HUES64 (cell line): ENCODE measurements around the gene SHANK1.

Source experiments
- H3K27ac ChIP-seq: 2 replicates; pipeline ENCODE4 v1.7.0; 2013; ENCODE audit warnings: low read depth, low read length, inconsistent platforms
- H3K27me3 ChIP-seq: 2 replicates; pipeline ENCODE4 v1.6.1; 2013; ENCODE audit warnings: mild to moderate bottlenecking, low read length; ENCODE audit not compliant: insufficient read depth
- H3K36me3 ChIP-seq: 2 replicates; pipeline ENCODE4 v1.6.1; 2013; ENCODE audit warnings: mild to moderate bottlenecking, low read length; ENCODE audit not compliant: insufficient read depth
- H3K4me1 ChIP-seq: 2 replicates; pipeline ENCODE4 v1.6.1; 2013; ENCODE audit warnings: mild to moderate bottlenecking, low read length, moderate library complexity; ENCODE audit not compliant: insufficient read depth
- H3K4me3 ChIP-seq: 2 replicates; pipeline ENCODE4 v1.5.1; 2013; ENCODE audit warnings: mild to moderate bottlenecking, low read length, moderate library complexity
- H3K9ac ChIP-seq: 2 replicates; pipeline ENCODE4 v1.6.1; 2013; ENCODE audit warnings: mild to moderate bottlenecking, low read depth, low read length
- H3K9me3 ChIP-seq: 2 replicates; pipeline ENCODE4 v1.6.1; 2013; ENCODE audit warnings: low read depth, low read length; ENCODE audit not compliant: insufficient read depth
- WGBS: fragments of 150-250, 120-280 bp; methylation state at CpG from one replicate; pipeline ENCODE4 v1.1.7; 2013; ENCODE audit warnings: missing lambda C conversion rate; 5-methylcytosine and 5-hydroxymethylcytosine counted together

The SHANK1 gene

DNA sequence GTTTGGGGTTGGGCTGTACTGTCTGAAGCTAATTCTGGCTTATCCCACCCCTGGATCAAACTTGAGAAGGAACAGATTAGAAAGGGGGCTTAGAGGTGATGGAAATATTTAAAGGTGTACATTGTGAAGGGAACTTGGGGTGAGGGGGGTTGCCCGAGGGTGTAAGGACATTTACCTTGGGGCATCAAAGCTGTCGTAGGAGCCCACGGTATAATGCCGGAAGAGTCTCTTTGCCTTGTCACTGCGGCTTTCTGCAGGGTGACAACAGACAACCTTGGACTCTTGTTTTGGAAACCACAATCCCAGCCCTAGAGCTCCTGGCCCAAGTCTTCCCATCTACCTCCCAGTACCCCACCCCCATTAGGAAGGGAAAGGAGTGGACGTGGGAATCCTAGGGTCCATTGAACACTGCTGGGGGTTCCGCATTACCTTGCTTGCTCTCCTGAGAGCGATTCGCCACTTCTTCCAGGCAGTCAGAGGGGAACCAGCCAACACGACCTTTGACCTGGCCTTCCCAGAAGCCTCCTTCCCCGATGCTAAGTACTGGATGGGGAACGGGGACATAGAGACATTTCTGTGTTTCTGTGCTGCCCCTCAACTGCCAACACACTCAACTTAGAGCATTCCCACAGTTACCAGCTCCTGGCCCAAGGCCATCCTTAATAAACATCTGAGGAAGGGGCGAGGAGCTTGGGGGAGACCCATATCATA, 22.0 kb downstream of the SHANK1 start:
- H3K36me3 ChIP-seq = no peaks in the 10 kb centered on the region
- H3K9ac ChIP-seq = no peak overlapping the region
- 81% methylated on average over 13 of the region's 13 CpGs for WGBS
- no peak overlapping the region for H3K27ac ChIP-seq
- H3K27me3 ChIP-seq = peaks cover 63% of the 10 kb centered on the region
- H3K4me3 ChIP-seq = no peak overlapping the region
- no peaks in the 10 kb centered on the region for H3K4me1 ChIP-seq
- H3K9me3 ChIP-seq = peaks cover 18% of the 10 kb centered on the region; the same call in 1 of the 2 replicates

DNA sequence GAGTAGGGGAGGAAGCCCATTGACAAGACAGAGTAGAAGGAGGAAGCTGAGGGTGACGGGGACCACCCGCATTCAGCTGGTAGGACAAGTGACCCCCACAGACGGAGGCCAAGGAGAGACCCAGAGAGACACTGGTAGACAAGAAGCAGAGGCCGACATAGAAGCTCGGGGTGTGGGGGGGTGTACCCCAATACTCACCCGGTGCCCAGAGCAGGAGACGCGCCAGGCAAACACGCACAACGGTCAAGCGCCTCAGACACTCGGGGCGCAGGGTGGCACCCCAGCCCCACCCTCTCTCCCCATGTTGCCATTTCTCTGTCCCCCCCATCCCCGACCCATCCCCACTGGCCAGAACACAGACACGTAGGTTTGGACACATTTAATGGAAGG, 23.5 kb downstream of the SHANK1 start:
- peaks cover 75% of the 10 kb centered on the region for H3K27me3 ChIP-seq

DNA sequence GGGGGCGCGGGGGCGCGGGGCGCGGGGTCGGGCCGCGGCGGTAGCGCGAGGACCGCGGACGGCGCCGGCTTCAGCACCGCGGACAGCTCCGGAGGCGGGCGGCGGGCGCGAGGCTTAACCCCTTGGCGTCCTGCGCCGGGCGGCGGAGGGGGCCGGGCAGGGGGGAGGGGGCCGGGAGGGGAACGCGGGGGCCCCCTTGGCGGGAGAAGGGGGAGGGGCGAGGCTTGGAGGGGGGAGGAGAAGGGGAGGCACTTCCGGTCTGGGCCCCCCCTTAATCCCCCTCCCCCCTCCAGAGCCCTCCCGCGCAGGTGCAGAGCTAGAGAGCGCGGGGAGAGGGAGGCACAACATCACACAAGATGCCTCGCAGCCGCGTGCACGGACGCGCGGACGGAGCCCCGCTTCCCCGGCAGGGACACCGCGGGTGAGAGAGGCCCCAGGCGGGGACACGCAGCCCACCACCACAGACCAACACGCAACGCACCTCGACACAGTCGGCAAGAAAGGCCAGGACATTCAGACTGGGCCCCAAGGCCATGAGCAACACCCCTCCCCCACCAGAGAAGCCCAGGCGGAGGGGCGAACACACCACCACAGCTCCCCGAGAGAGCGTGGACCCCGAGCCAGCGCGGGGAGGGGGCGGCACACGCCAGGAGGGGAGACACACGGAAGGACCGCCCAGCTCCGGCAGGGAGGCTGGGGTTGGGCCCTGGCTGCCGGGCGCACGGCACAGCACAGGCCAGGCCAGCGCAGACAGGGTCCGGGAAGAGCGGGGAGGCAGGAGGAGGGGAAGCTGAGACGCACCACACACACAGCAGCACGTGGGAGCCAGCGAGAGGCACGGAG, 24.1 kb downstream of the SHANK1 start:
- peak overlapping the region; percentile 48 for H3K4me3 ChIP-seq
- no peaks in the 10 kb centered on the region for H3K36me3 ChIP-seq
- H3K4me1 ChIP-seq = no peaks in the 10 kb centered on the region
- H3K27ac ChIP-seq = no peak overlapping the region
- peaks cover 25% of the 10 kb centered on the region for H3K9me3 ChIP-seq
- WGBS = 57% methylated on average over 56 of the region's 81 CpGs
- H3K9ac ChIP-seq = no peak overlapping the region
- peaks cover 80% of the 10 kb centered on the region for H3K27me3 ChIP-seq

More for the DNA sequence above, 23.5 kb downstream of the SHANK1 start:
- 77% methylated on average over 13 of the region's 15 CpGs for WGBS
- Histone ChIP-seq H3K9ac (no peak overlapping the region), H3K36me3 (no peaks in the 10 kb centered on the region), H3K4me3 (no peak overlapping the region), H3K27ac (no peak overlapping the region), H3K9me3 (peaks cover 23% of the 10 kb centered on the region; the same call in 1 of the 2 replicates), H3K4me1 (no peaks in the 10 kb centered on the region)

DNA sequence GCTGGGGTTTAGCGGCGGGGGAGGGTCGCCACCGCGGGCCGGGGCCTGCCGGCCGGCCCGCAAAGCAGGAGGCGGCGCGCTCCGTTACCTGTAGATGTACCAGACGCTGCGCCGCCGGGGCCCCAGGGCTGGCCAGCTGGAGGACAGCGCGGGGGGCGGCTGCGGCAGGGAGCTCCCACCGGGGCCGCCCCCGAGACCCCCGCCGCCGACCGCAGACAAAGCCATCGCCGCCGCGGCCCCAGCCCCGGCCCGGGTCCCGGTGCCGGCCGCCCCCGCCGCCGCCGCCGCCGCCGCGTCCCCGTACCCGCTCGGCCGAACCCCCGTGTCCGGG, 24.8 kb downstream of the SHANK1 start:
- Histone ChIP-seq H3K9me3 (peaks cover 28% of the 10 kb centered on the region), H3K27ac (no peak overlapping the region), H3K4me3 (no peak overlapping the region), H3K27me3 (peaks cover 84% of the 10 kb centered on the region), H3K36me3 (no peaks in the 10 kb centered on the region), H3K4me1 (no peaks in the 10 kb centered on the region), H3K9ac (no peak overlapping the region)
- 42% methylated on average over 33 of the region's 51 CpGs for WGBS

DNA sequence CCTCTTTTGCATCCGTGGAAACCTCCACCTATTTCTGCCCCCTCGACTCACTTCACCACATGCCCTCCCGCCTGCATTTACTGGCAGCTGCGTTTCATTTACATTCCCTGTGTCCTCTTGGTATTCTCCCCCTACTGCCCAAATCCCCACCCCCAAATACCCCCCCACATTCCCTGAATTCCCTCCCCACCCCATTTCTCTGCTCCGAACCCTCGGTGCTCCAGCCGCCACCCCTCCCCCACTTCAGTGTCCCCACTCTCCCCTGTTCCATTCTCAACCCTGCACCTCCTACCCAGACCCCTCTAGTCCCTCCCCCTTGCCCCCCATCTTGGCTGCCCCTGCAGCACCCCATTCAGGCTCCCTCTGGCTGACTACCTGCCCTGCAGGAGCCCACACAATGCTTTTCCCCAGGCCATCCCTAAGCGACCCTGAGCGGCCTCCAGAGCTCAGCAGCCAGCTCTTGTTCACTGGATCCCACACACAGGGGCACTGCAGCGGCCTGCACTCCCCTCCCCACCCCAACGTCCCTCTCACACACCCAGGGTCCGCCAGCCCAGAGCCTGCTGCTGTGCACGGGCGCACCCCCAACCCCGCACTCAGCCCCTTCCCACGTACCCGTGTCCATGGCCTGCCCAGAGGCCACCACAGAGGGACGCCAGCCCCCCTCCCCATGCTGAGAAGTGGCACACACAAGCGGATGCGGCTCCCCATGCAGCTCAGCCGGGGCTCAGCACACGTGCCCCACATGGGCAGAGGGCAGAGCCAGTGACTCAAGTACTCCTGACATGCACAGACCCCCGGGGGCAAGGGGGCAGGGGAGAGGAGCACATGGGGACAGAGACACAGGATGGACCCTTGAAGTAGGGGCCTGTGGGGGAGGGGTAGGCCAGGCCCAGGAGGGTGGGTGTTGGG, 26.3 kb downstream of the SHANK1 start:
- H3K4me3 ChIP-seq = peak overlapping the region; percentile 34

DNA sequence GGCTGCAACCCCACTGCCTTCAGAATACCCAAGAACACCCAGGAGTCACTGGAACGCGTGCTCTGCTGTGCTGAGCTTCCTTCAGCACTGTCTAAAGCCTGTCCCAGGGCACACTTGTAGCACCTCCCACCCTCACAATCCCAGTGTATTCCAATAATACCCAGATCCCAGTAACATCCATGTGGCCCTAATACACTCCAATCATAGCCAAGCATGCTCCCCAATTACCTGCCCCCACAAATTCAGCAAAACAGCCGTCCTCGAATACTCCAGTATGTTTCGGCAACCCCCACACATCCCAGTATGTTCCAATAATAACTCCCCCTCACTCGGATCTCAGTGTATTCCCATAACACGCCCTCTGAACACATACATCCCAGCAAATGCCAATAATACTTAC, 29.2 kb downstream of the SHANK1 start:
- peaks cover 78% of the 10 kb centered on the region for H3K27me3 ChIP-seq
- no peaks in the 10 kb centered on the region for H3K36me3 ChIP-seq
- H3K9me3 ChIP-seq = peaks cover 34% of the 10 kb centered on the region
- H3K27ac ChIP-seq = no peak overlapping the region
- H3K9ac ChIP-seq = no peak overlapping the region
- H3K4me1 ChIP-seq = no peaks in the 10 kb centered on the region
- no peak overlapping the region for H3K4me3 ChIP-seq
- 72% methylated on average over 7 of the region's 7 CpGs for WGBS

More for the DNA sequence above, 26.3 kb downstream of the SHANK1 start:
- no peak overlapping the region for H3K27ac ChIP-seq
- peaks cover 32% of the 10 kb centered on the region for H3K9me3 ChIP-seq
- H3K4me1 ChIP-seq = no peaks in the 10 kb centered on the region
- 44% methylated on average over 22 of the region's 23 CpGs for WGBS
- H3K36me3 ChIP-seq = no peaks in the 10 kb centered on the region
- H3K9ac ChIP-seq = no peak overlapping the region
- H3K27me3 ChIP-seq = peaks cover 77% of the 10 kb centered on the region

DNA sequence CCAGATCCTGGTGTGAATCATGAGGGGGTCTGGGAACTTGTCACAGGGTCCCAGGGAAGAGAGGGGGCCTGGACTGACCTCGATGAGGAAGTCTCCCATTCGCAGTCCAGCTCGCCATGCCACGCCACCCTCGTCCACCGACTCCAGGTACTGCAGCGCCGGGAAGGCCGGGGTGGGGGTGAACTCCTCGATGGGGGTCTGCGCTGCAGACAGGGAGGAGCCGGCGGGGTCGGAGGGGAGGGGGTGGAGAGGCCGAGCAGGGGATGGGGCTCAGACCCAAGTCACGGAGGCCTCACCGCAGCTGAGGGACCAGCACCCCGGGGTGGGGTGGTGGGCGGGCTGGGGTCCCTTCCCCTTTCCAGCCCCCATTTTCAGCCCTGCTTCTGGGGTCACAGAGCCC, 30.8 kb downstream of the SHANK1 start:
- no peaks in the 10 kb centered on the region for H3K4me1 ChIP-seq
- 83% methylated on average over 19 of the region's 19 CpGs for WGBS
- peaks cover 67% of the 10 kb centered on the region for H3K27me3 ChIP-seq
- no peaks in the 10 kb centered on the region for H3K36me3 ChIP-seq
- no peak overlapping the region for H3K4me3 ChIP-seq
- H3K9me3 ChIP-seq = peaks cover 43% of the 10 kb centered on the region
- H3K9ac ChIP-seq = no peak overlapping the region
- H3K27ac ChIP-seq = no peak overlapping the region

DNA sequence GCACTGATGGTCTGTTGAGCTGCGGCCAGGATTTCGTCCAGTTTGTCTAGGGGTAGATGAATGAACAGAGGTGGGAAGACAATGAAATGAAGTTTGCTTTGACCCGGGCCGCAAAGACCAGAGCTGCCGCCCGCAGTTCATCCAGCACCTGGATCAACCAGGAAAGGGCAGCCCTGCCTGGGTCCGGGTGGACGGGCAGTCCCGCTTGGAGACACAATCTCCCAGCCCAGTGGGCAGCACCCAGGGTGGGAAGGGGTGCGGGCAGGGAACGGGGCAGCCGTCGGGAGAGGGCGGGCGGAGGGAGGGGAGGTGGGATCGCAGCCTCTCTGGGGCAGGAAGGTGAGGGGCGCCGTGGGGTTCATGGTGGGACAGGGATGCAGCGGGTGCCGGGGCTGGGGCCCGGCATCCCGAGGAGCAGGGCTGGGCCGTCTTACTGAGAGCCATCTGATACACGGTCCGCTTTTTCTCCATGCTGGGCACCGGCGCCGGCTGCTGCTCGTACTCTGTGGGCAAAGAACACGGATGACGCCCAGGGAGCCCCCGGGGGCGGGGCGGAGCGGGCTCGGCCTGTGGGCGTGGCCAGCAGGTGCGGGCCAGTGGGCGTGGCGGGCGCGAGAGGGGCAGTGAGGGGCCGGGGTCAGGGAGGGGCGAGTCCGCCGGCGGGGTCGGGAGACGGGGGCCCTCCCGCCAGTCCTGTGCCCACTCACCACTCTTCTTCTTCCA, 33.1 kb downstream of the SHANK1 start:
- Histone ChIP-seq H3K9me3 (peaks cover 44% of the 10 kb centered on the region), H3K4me3 (peak overlapping the region; percentile 31; the same call in 1 of the 2 replicates), H3K36me3 (no peaks in the 10 kb centered on the region), H3K9ac (no peak overlapping the region), H3K27me3 (peaks cover 46% of the 10 kb centered on the region), H3K27ac (no peak overlapping the region), H3K4me1 (no peaks in the 10 kb centered on the region)
- 60% methylated on average over 47 of the region's 50 CpGs for WGBS

DNA sequence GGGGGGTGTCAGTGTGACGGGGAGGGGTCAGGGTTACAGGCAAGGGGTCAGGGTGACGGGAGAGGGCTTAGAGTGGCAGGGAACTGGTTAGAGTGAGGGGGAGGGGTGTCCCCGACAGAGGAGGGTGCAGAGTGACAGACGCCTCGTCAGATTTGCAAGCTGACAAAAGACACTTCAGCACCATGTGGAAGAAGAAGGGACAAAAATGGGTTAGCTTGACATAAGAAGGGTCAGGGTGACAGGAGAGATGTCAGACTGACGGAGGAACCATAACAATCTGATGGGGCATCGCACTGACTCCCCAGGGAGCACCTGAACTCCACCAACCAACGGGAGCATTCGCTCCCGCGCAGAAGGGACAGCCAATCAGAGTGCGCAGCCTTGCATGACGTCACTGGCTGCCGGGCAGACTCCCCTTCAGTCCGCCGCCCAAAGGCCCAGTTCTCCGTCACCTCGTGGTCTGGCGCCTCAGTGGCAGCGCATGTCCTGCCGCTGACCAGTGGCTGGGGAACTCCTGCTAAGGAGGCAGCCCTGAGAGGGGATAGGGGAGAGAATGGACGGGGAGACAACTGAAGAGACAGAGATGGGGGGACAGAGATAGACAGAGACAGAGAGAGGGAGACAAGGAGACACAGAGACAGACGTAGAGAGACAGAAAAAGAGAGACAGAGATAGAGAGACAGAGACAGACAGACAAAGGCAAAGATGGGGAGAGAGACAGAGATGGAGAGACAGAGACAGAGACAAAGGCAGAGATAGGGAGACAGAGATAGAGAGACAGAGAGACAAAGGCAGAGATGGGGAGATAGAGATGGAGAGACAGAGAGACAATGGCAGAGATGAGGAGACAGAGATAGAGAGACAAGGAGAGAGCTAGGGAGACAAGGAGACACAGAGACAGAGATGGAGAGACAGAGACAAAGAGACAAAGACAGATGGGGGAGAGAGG, 40.2 kb downstream of the SHANK1 start:
- Histone ChIP-seq H3K4me3 (no peak overlapping the region), H3K27ac (no peak overlapping the region), H3K9me3 (peaks cover 27% of the 10 kb centered on the region), H3K27me3 (peaks cover 17% of the 10 kb centered on the region), H3K36me3 (no peaks in the 10 kb centered on the region), H3K9ac (no peak overlapping the region), H3K4me1 (0 out of 2 replicates have a peak, but pooled peaks cover 3% of the 10 kb centered on the region)
- WGBS = 53% methylated on average over 23 of the region's 23 CpGs

DNA sequence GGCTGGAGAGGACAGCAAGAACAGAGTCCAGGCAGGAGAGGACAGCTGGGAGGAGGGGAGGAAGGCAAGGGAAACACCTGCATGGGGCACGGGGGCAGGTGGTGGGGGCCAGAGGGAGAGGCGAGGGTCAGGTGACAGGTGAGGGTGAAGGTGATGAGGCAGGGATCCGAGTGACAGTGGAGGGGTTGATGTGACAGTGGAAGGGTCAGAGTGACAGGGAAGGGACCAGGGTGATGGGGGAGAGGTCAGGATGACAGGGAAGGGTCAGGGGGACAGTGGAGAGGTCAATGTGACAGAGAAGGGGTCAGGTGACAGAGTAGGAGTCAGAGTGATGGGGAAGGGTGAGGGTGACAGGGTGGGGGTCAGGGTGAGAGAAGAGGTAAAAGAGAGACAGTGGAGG, 41.3 kb downstream of the SHANK1 start:
- H3K27ac ChIP-seq = no peak overlapping the region
- H3K9me3 ChIP-seq = peaks cover 30% of the 10 kb centered on the region
- H3K9ac ChIP-seq = no peak overlapping the region
- H3K4me3 ChIP-seq = no peak overlapping the region
- WGBS = 51% methylated on average over 3 of the region's 3 CpGs
- H3K36me3 ChIP-seq = no peaks in the 10 kb centered on the region
- 0 out of 2 replicates have a peak, but pooled peaks cover 3% of the 10 kb centered on the region for H3K4me1 ChIP-seq
- H3K27me3 ChIP-seq = peaks cover 18% of the 10 kb centered on the region
